Mesothelial cell of epicardium (in vitro differentiated cells): Measurements from ENCODE around the gene NRCAM. TPM values are rescaled to one million over a fixed set of nuclear protein-coding genes. Genes with fewer than 3 reads are reported as not detected.

ENCODE experiments used
- DNase-seq, 2 experiments: peaks; one replicate each; pipeline ENCODE4 v3.0.0; 2021; ENCODE audit warnings: low spot score in 2 of 2; ENCODE audit not compliant: unreplicated experiment in 2 of 2
- H3K27ac Mint-ChIP-seq: 2 replicates; pipeline ENCODE4 v1.8.0; 2021; ENCODE audit warnings: mixed read lengths
- H3K27me3 Mint-ChIP-seq: 2 replicates; pipeline ENCODE4 v1.8.0; 2021; ENCODE audit warnings: low read depth, mixed read lengths
- H3K36me3 Mint-ChIP-seq: 2 replicates; pipeline ENCODE4 v1.8.0; 2021; ENCODE audit warnings: mixed read lengths
- H3K4me1 Mint-ChIP-seq: 2 replicates; pipeline ENCODE4 v1.8.0; 2021; ENCODE audit warnings: mixed read lengths
- H3K4me3 Mint-ChIP-seq: 2 replicates; pipeline ENCODE4 v1.8.0; 2021; ENCODE audit warnings: mild to moderate bottlenecking, moderate library complexity, mixed read lengths
- H3K9me3 Mint-ChIP-seq: 2 replicates; pipeline ENCODE4 v1.8.0; 2021; ENCODE audit warnings: mixed read lengths
- total RNA-seq: library from RNA; stranded (reverse); gene quantifications from 3 replicates; pipeline ENCODE4 v1.2.1, GENCODE V29; 2021
- TF ChIP-seq, protein P1 (sequence below): fragments of 200-600 bp; sonication (generic); IDR thresholded peaks from one replicate; pipeline ENCODE4 v1.5.0; 2021; ENCODE audit warnings: antibody characterized with exemption; ENCODE audit not compliant: unreplicated experiment

NRCAM gene
- total RNA-seq, 1 donor from 2014 or later: 5.7 TPM

GRCh38 chr7:108188724-108189123 is 267.5 kb downstream of the NRCAM start:
- Mint-ChIP-seq H3K9me3 (peaks cover 6% of the 10 kb centered on the region), H3K27ac (no peak overlapping the region), H3K36me3 (no peaks in the 10 kb centered on the region), H3K4me3 (no peak overlapping the region), H3K27me3 (no peaks in the 10 kb centered on the region), H3K4me1 (no peaks in the 10 kb centered on the region)
- no peak for DNase-seq
- TF ChIP-seq, protein P1, sequence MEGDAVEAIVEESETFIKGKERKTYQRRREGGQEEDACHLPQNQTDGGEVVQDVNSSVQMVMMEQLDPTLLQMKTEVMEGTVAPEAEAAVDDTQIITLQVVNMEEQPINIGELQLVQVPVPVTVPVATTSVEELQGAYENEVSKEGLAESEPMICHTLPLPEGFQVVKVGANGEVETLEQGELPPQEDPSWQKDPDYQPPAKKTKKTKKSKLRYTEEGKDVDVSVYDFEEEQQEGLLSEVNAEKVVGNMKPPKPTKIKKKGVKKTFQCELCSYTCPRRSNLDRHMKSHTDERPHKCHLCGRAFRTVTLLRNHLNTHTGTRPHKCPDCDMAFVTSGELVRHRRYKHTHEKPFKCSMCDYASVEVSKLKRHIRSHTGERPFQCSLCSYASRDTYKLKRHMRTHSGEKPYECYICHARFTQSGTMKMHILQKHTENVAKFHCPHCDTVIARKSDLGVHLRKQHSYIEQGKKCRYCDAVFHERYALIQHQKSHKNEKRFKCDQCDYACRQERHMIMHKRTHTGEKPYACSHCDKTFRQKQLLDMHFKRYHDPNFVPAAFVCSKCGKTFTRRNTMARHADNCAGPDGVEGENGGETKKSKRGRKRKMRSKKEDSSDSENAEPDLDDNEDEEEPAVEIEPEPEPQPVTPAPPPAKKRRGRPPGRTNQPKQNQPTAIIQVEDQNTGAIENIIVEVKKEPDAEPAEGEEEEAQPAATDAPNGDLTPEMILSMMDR: no peak

DNA sequence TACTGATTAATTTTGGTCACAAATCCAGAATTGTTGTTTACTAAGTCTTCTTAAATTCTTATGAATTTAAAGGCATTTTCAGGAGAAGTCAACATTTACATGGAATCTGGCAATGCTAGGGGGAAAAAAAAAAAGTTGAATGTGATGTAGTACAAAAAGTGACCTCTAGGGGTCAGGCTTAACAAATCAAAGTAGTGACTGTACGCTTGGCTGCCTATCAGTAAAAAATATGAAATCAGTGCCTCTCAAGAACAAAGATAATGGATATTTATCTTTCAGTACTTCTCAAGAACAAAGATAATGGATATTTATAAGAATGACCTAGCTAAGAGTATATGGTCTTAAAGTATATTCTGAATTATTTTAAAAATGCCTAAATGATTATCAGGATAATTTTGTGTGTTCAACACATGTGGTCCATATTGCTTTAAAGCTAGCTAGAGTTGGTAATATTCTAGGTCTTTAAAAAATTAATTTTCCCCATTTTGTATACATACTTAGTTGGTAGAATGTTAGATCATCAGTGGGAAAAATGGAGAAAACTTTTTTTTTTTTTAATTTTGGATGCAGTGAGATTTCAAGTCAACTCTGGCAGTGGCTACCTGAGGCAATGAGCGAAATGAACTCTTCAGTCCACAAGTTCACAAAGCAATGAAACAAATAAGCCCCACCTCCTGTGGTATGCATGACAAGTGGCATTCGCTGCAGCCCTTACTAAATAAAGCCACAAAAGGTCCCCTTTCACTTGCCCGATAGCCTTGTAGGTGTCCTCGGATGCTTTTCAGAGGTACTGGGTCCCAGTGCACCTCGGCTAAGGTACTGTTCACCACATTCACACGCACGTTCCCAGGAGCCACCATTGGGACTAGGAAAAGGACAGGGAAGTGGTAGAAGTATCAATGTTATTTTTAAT is 274.9 kb downstream of the NRCAM start:
- TF ChIP-seq, protein P1: peak; percentile 98
- H3K4me1 Mint-ChIP-seq: no peaks in the 10 kb centered on the region
- H3K4me3 Mint-ChIP-seq: no peak overlapping the region
- no peak overlapping the region for H3K27ac Mint-ChIP-seq
- H3K9me3 Mint-ChIP-seq: no peaks in the 10 kb centered on the region
- no peak for DNase-seq
- peaks cover 9% of the 10 kb centered on the region for H3K27me3 Mint-ChIP-seq
- H3K36me3 Mint-ChIP-seq: no peaks in the 10 kb centered on the region

DNA sequence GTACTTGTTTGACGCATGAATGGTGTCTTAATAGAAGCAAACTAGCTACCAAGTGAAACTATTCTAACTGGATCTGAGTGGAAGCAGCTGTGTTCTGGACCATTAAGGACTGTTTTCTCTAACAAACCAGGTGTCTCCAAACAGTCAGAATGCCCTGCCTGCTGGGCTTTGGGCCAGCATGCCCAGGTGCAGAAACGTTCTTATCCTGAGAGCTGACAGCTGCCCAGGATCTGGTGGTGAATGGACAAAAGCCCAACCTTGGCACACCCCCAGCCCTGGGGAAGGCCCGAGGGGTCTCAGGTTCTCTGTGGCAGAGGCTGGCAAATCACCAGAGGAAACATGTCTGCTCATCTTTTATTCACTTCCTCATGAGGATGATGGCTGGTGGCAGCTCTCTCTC is 277.8 kb downstream of the NRCAM start:
- no peaks in the 10 kb centered on the region for H3K36me3 Mint-ChIP-seq
- no peak for DNase-seq
- H3K27me3 Mint-ChIP-seq: peaks cover 16% of the 10 kb centered on the region
- no peak overlapping the region for H3K27ac Mint-ChIP-seq
- TF ChIP-seq, protein P1: no peak
- H3K4me3 Mint-ChIP-seq: no peak overlapping the region
- H3K4me1 Mint-ChIP-seq: no peaks in the 10 kb centered on the region
- no peaks in the 10 kb centered on the region for H3K9me3 Mint-ChIP-seq

DNA sequence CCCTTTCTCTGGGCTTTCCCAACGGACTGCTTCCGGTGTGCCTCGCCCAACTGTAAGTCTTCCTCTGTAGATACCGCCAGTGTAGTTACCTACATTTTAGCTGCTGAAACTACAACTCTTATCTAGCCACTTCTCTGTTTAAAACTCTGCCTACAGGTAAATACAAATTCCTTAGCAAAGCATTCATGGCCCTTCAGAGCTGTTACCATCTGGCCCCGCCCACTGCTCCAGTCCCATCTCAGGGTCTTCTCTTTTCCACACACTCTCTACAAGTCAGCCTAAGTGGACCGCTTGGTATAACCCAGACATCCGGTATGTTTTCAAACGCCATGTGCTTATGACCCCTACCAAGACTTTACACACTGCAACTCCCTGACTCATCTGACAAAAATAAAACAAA is 285.1 kb downstream of the NRCAM start:
- H3K4me3 Mint-ChIP-seq: no peak overlapping the region
- TF ChIP-seq, protein P1: no peak
- no peaks in the 10 kb centered on the region for H3K36me3 Mint-ChIP-seq
- H3K27ac Mint-ChIP-seq: no peak overlapping the region
- H3K4me1 Mint-ChIP-seq: peaks cover 8% of the 10 kb centered on the region
- no peak for DNase-seq
- no peaks in the 10 kb centered on the region for H3K9me3 Mint-ChIP-seq
- peaks cover 8% of the 10 kb centered on the region for H3K27me3 Mint-ChIP-seq

GRCh38 chr7:108170251-108170650 is 286.0 kb downstream of the NRCAM start:
- Mint-ChIP-seq H3K36me3 (no peaks in the 10 kb centered on the region), H3K4me1 (peaks cover 8% of the 10 kb centered on the region), H3K27ac (no peak overlapping the region)

More at GRCh38 chr7:108170251-108170650, 286.0 kb downstream of the NRCAM start:
- Mint-ChIP-seq H3K27me3 (peaks cover 8% of the 10 kb centered on the region), H3K4me3 (no peak overlapping the region), H3K9me3 (no peaks in the 10 kb centered on the region)
- no peak for DNase-seq
- TF ChIP-seq, protein P1: no peak
